SU-DHL-6 (cell line): ENCODE results near the gene CFAP97D2.
"Not testable (repeated sequence)": the region's sequence is repeated elsewhere in the genome, so short reads cannot be mapped to it uniquely, and the experiment has no call there.

Experiments used
- H2AFZ ChIP-seq: fragments of 200-600 bp; sonication (generic); 2 replicates; pipeline ENCODE4 v1.6.1; 2014; ENCODE audit warnings: low read depth, mild to moderate bottlenecking, moderate library complexity, mixed read lengths, antibody characterized with exemption, low read length; ENCODE audit not compliant: severe bottlenecking
- H3F3A ChIP-seq: fragments of 200-600 bp; shearing (Covaris generic); 2 replicates; pipeline ENCODE4 v1.6.0; 2016; ENCODE audit warnings: antibody characterized with exemption, mild to moderate bottlenecking; ENCODE audit not compliant: insufficient read depth
- H3K27ac ChIP-seq: fragments of 200-600 bp; sonication (generic); 2 replicates; pipeline ENCODE4 v1.5.1; 2016; ENCODE audit warnings: low read depth, mild to moderate bottlenecking, low read length, moderate library complexity, mixed read lengths
- H3K27me3 ChIP-seq: fragments of 200-600 bp; sonication (generic), shearing (Covaris generic); 2 replicates; pipeline ENCODE4 v1.6.0; 2014; ENCODE audit warnings: mild to moderate bottlenecking, low read length
- H3K36me3 ChIP-seq: fragments of 200-600 bp; sonication (generic); 2 replicates; pipeline ENCODE4 v1.6.1; 2014; ENCODE audit warnings: mild to moderate bottlenecking, low read length, mixed read lengths
- H3K4me2 ChIP-seq: fragments of 300-600, 200-600 bp; shearing (Covaris generic), sonication (generic); 2 replicates; pipeline ENCODE4 v1.6.0; 2014; ENCODE audit warnings: low read length, low read depth, mild to moderate bottlenecking; ENCODE audit not compliant: poor library complexity, severe bottlenecking
- H3K4me3 ChIP-seq: fragments of 200-600 bp; sonication (generic); 2 replicates; pipeline ENCODE4 v1.5.1; 2014; ENCODE audit warnings: antibody characterized with exemption, low read length, mild to moderate bottlenecking, mixed read lengths; ENCODE audit not compliant: insufficient read depth, poor library complexity, severe bottlenecking
- H3K79me2 ChIP-seq: fragments of 200-600 bp; sonication (generic); 2 replicates; pipeline ENCODE4 v1.6.1; 2014; ENCODE audit warnings: mild to moderate bottlenecking, low read length, moderate library complexity; ENCODE audit not compliant: insufficient read depth
- H3K9ac ChIP-seq: fragments of 200-600 bp; sonication (generic); 2 replicates; pipeline ENCODE4 v1.7.0; 2014; ENCODE audit warnings: mild to moderate bottlenecking, low read length
- H3K9me2 ChIP-seq: fragments of 200-600 bp; sonication (generic); replicated peaks from 2 replicates; pipeline ENCODE4 v1.6.1; 2014; ENCODE audit warnings: low read length; ENCODE audit not compliant: insufficient read depth
- H3K9me3 ChIP-seq: fragments of 200-600 bp; sonication (generic); 2 replicates; pipeline ENCODE4 v1.6.1; 2014; ENCODE audit warnings: low read length, mixed read lengths; ENCODE audit not compliant: insufficient read depth
- H4K20me1 ChIP-seq: fragments of 200-600 bp; sonication (generic); 2 replicates; pipeline ENCODE4 v1.6.1; 2014; ENCODE audit warnings: low read depth, mild to moderate bottlenecking, antibody characterized with exemption, low read length, moderate library complexity, mixed read lengths
- EZH2phosphoT487 ChIP-seq: fragments of 200-600 bp; sonication (generic), shearing (Covaris generic); conservative IDR thresholded peaks from 2 replicates; pipeline ENCODE4 v1.6.1; 2018; ENCODE audit warnings: mild to moderate bottlenecking, antibody characterized with exemption, low read length, moderate library complexity, mixed read lengths
- TF ChIP-seq, protein P1 (sequence below): fragments of 200-600 bp; sonication (generic); IDR thresholded peaks from one replicate; pipeline ENCODE4 v1.5.1; 2017; ENCODE audit warnings: antibody characterized with exemption, mild to moderate bottlenecking, low read length, moderate library complexity; ENCODE audit not compliant: insufficient read depth, poor library complexity, severe bottlenecking

CFAP97D2 gene

DNA sequence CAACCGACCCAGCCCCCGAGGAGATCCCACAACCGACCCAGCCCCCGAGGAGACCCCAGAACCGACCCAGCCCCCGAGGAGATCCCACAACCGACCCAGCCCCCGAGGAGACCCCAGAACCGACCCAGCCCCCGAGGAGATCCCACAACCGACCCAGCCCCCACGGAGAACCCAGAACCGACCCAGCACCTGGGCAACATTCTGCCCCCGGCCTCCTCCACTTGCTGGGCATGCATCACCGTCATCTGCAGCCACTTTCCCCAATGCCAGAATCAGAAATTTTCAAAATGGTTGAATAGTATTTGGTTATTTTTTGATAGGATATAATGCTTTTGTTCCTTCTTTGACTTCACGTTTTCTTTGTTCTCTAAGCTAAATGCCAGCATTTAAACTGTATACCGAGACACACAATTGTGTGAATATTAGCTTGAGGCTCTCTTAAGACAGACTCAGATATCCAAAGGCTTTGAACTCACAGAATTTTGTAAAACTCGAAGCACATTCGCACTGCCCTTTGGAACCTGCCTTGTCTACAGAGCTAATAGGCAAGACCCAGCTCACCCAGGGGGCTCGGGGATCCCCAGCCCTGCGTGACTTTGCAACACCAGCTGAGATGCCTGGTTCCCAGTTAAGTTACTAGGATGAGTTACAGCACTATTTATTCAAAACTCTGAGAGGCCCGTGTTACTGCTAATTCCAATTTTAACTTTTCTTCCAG is 31.1 kb upstream of the CFAP97D2 start:
- no peak overlapping the region for H3K9ac ChIP-seq
- H3K9me2 ChIP-seq = no peaks in the 10 kb centered on the region
- TF ChIP-seq, protein P1, sequence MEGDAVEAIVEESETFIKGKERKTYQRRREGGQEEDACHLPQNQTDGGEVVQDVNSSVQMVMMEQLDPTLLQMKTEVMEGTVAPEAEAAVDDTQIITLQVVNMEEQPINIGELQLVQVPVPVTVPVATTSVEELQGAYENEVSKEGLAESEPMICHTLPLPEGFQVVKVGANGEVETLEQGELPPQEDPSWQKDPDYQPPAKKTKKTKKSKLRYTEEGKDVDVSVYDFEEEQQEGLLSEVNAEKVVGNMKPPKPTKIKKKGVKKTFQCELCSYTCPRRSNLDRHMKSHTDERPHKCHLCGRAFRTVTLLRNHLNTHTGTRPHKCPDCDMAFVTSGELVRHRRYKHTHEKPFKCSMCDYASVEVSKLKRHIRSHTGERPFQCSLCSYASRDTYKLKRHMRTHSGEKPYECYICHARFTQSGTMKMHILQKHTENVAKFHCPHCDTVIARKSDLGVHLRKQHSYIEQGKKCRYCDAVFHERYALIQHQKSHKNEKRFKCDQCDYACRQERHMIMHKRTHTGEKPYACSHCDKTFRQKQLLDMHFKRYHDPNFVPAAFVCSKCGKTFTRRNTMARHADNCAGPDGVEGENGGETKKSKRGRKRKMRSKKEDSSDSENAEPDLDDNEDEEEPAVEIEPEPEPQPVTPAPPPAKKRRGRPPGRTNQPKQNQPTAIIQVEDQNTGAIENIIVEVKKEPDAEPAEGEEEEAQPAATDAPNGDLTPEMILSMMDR = no peak
- TF ChIP-seq EZH2phosphoT487 = no peak
- no peak overlapping the region for H3K4me2 ChIP-seq
- H3K9me3 ChIP-seq = no peaks in the 10 kb centered on the region
- no peaks in the 10 kb centered on the region for H3K27me3 ChIP-seq
- no peak overlapping the region for H3K4me3 ChIP-seq
- H3F3A ChIP-seq = no peaks in the 10 kb centered on the region
- H3K79me2 ChIP-seq = no peaks in the 10 kb centered on the region
- no peak overlapping the region for H3K27ac ChIP-seq
- no peaks in the 10 kb centered on the region for H4K20me1 ChIP-seq
- H2AFZ ChIP-seq = no peak overlapping the region
- H3K36me3 ChIP-seq = no peaks in the 10 kb centered on the region

DNA sequence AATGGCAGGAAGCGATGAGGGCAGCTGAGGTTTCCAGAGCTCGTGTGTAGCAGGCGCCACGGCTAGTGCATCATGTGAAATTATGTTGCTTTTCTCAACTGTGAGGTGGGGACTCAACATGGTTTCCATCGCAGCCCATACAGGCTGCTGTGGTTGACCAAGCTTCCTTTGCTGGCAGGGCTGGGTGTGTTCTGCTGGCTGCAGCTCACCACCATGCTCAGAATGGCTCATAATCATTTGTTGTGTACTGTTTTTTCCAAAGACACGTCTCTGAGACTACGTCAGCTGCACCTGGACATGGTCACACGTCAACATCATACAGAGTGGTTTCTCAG is 30.6 kb upstream of the CFAP97D2 start:
- Histone ChIP-seq H3K9me3 (no peaks in the 10 kb centered on the region), H3F3A (no peaks in the 10 kb centered on the region), H3K4me2 (no peak overlapping the region), H2AFZ (no peak overlapping the region), H3K36me3 (no peaks in the 10 kb centered on the region), H3K9me2 (no peaks in the 10 kb centered on the region), H4K20me1 (no peaks in the 10 kb centered on the region), H3K9ac (no peak overlapping the region), H3K27me3 (no peaks in the 10 kb centered on the region), H3K79me2 (no peaks in the 10 kb centered on the region), H3K27ac (no peak overlapping the region), H3K4me3 (no peak overlapping the region)
- TF ChIP-seq, protein P1 = no peak
- TF ChIP-seq EZH2phosphoT487 = no peak

DNA sequence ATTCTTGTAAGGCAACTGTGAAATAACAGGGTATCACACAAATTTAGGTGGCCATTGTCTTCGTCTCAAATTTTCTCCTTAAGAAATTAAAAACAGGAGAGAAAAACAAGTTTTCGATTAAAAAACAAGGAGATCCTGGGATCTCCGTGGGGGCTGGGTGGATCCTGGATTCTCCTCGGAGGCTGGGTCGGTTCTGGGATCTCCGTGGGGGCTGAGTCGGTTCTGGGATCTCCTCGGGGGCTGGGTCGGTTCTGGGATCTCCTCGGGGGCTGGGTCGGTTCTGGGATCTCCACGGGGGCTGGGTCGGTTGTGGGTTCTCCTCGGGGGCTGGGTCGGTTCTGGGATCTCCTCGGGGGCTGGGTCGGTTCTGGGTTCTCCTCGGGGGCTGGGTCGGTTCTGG is 30.2 kb upstream of the CFAP97D2 start:
- H4K20me1 ChIP-seq, H3F3A ChIP-seq, H3K27ac ChIP-seq, H3K9me2 ChIP-seq, H3K27me3 ChIP-seq, H3K9me3 ChIP-seq, H3K9ac ChIP-seq, H2AFZ ChIP-seq, H3K4me3 ChIP-seq, H3K36me3 ChIP-seq, H3K4me2 ChIP-seq, H3K79me2 ChIP-seq: not testable (repeated sequence)

DNA sequence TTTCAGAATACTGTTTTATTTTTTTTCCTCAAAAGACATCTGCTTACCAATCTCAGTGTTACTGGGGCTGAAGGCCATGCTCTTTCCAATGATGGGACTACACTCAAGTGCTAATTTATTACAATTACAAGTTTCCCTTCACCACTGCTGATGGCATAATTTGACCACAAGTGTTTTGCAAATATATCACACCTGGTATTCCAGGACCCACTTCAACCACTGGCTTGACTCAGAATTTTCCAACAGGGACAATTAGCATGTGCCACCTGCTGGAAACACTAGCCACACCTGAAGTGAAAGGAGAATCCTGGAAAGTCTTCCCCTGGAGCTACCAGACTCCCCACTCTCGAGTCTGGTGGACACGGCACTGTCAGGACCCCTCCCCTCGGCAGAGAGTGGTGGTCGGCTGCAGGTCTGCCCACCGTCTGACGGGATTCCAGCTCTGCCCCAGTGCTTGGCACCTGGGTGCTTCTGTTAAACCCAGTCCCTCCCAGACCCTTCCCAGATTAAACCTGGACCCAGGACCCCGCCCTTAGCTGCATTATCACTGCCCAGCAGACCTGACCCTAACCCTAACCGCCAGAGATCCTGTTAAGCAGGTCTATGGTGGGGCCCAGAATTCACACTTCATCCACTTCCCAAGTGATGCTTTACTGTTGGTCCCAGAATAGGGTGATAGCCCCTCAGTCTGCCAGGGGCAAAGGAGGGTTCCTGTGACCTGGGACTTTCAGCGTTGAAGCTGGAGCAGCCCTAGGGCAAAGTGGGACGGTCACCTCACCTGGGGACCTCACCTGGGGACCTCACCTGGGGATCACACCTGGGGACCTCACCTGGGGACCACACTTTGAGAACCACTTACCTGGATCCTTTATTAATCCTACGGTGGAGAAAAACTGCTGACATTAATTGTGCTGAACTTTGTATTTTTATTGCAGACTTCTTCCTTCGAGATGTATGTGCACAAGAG is 29.0 kb upstream of the CFAP97D2 start:
- no peaks in the 10 kb centered on the region for H3K27me3 ChIP-seq
- H3K79me2 ChIP-seq = no peaks in the 10 kb centered on the region
- no peaks in the 10 kb centered on the region for H3K9me3 ChIP-seq
- no peaks in the 10 kb centered on the region for H3K36me3 ChIP-seq
- TF ChIP-seq, protein P1 = no peak
- no peak for TF ChIP-seq EZH2phosphoT487
- no peak overlapping the region for H2AFZ ChIP-seq
- no peaks in the 10 kb centered on the region for H4K20me1 ChIP-seq
- H3K9me2 ChIP-seq = no peaks in the 10 kb centered on the region
- H3K27ac ChIP-seq = no peak overlapping the region
- H3K4me2 ChIP-seq = no peak overlapping the region
- H3F3A ChIP-seq = no peaks in the 10 kb centered on the region
- no peak overlapping the region for H3K4me3 ChIP-seq
- no peak overlapping the region for H3K9ac ChIP-seq
